ENCODE measurements around the gene TDRD6. TPM values are rescaled to one million over a fixed set of nuclear protein-coding genes. Genes with fewer than 3 reads are reported as not detected.

Gene TDRD6
- total and polyA plus RNA-seq, 4 donors: 0.44 to 3.8 (median 2.3) TPM

- no peak for DNase-seq (ENCODE audit: low read depth in 4 of 6, low spot score in 6 of 6)
- Histone ChIP-seq H3K36me3 (ENCODE audit: control insufficient read depth, insufficient read depth, low read length) (no peaks in the 10 kb centered on the region), H3K4me3 (ENCODE audit: low read depth, low read length) (no peak overlapping the region), H3K4me1 (ENCODE audit: control insufficient read depth, insufficient read depth, low read length) (no peaks in the 10 kb centered on the region), H3K27me3 (ENCODE audit: control insufficient read depth, insufficient read depth, low read length) (no peaks in the 10 kb centered on the region), H3K27ac (ENCODE audit: low read depth, low read length) (no peak overlapping the region), H3K9me3 (ENCODE audit: control insufficient read depth, insufficient read depth, low read length) (no peaks in the 10 kb centered on the region)
- WGBS (ENCODE audit: insufficient coverage): 100% methylated on average over 2 of the region's 5 CpGs
Measured at GRCh38 chr6:46748940-46749503, 61.3 kb downstream of the TDRD6 start.

DNA sequence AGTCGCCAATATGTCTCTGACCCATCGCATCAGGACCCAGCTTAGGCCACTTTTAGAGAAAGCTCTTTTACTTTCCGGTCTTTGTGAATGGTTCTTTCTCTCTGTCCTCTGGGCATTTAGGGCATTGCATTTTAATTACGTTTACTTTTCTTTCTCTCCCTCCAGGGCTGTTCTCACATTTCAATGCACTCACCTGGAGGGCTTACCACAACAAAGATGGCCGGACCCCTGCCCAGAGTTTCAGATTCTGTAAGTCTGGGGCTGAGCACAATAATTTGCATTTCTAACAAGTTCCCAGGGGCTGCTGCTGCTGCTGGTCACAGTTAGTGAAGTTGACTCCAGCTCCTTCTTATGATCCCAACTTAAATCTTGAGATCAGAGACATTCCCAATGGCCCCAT, 62.0 kb downstream of the TDRD6 start:
- Histone ChIP-seq H3K4me1 (ENCODE audit: control insufficient read depth, insufficient read depth, low read length) (no peaks in the 10 kb centered on the region), H3K27me3 (ENCODE audit: control insufficient read depth, insufficient read depth, low read length) (no peaks in the 10 kb centered on the region), H3K4me3 (ENCODE audit: low read depth, low read length) (no peak overlapping the region), H3K27ac (ENCODE audit: low read depth, low read length) (no peak overlapping the region), H3K36me3 (ENCODE audit: control insufficient read depth, insufficient read depth, low read length) (no peaks in the 10 kb centered on the region), H3K9me3 (ENCODE audit: control insufficient read depth, insufficient read depth, low read length) (peaks cover 1% of the 10 kb centered on the region)
- WGBS (ENCODE audit: insufficient coverage): 62% methylated on average over 5 of the region's 5 CpGs
- no peak for DNase-seq (ENCODE audit: low read depth in 4 of 6, low spot score in 6 of 6)

GRCh38 chr6:46751658-46752057, 64.0 kb downstream of the TDRD6 start:
- DNase-seq (ENCODE audit: low read depth in 4 of 6, low spot score in 6 of 6): no peak
- Histone ChIP-seq H3K36me3 (ENCODE audit: control insufficient read depth, insufficient read depth, low read length) (no peaks in the 10 kb centered on the region), H3K9me3 (ENCODE audit: control insufficient read depth, insufficient read depth, low read length) (peaks cover 1% of the 10 kb centered on the region), H3K27me3 (ENCODE audit: control insufficient read depth, insufficient read depth, low read length) (no peaks in the 10 kb centered on the region), H3K4me1 (ENCODE audit: control insufficient read depth, insufficient read depth, low read length) (no peaks in the 10 kb centered on the region), H3K27ac (ENCODE audit: low read depth, low read length) (no peak overlapping the region), H3K4me3 (ENCODE audit: low read depth, low read length) (no peak overlapping the region)
- WGBS (ENCODE audit: insufficient coverage): no CpG with 5 or more reads among the region's 3 CpGs

Other genes with a start within 250 kb of the TDRD6 start
- gene RCAN2, start 196.4 kb upstream of the TDRD6 start, total RNA-seq: 10 to 100 TPM; 16.4 to 57.5 TPM
- gene RCAN2, start 196.4 kb upstream of the TDRD6 start, polyA plus RNA-seq (ENCODE audit: insufficient read length in 2 of 2): 10 to 100 TPM; 63.1 to 80.3 TPM
- 10 to 100 TPM in 1 of 2 donors, 1 to 10 TPM in 1; 8.6 to 10.8 TPM for gene CYP39A1, start 35.1 kb upstream of the TDRD6 start, total RNA-seq
- 1 to 10 TPM; 2.2 to 2.4 TPM for gene CYP39A1, start 35.1 kb upstream of the TDRD6 start, polyA plus RNA-seq (ENCODE audit: insufficient read length in 2 of 2)
- 10 to 100 TPM; 43.5 to 44.6 TPM for gene SLC25A27, start 34.9 kb upstream of the TDRD6 start, total RNA-seq
- gene SLC25A27, start 34.9 kb upstream of the TDRD6 start, polyA plus RNA-seq (ENCODE audit: insufficient read length in 2 of 2): 10 to 100 TPM; 65.1 to 69.5 TPM
- gene PLA2G7, start 47.5 kb downstream of the TDRD6 start, total RNA-seq: 10 to 100 TPM in 1 of 2 donors, 1 to 10 TPM in 1; 5.4 to 10.9 TPM
- gene PLA2G7, start 47.5 kb downstream of the TDRD6 start, polyA plus RNA-seq (ENCODE audit: insufficient read length in 2 of 2): 1 to 10 TPM; 7.7 to 9.0 TPM
- 1 to 10 TPM in 1 of 2 donors, under 1 TPM in 1; 0.69 to 3.5 TPM for gene ANKRD66, start 59.0 kb downstream of the TDRD6 start, total RNA-seq
- gene ANKRD66, start 59.0 kb downstream of the TDRD6 start, polyA plus RNA-seq (ENCODE audit: insufficient read length in 2 of 2): 1 to 10 TPM; 1.9 to 3.2 TPM
- under 1 TPM in 1 of 2 donors, not detected in 1; 0.06 TPM for gene MEP1A, start 105.5 kb downstream of the TDRD6 start, total RNA-seq
- under 1 TPM; 0.08 to 0.09 TPM for gene MEP1A, start 105.5 kb downstream of the TDRD6 start, polyA plus RNA-seq (ENCODE audit: insufficient read length in 2 of 2)
- gene ADGRF5, start 234.1 kb downstream of the TDRD6 start, total RNA-seq: 10 to 100 TPM; 15.5 to 28.2 TPM
- gene ADGRF5, start 234.1 kb downstream of the TDRD6 start, polyA plus RNA-seq (ENCODE audit: insufficient read length in 2 of 2): 10 to 100 TPM in 1 of 2 donors, 1 to 10 TPM in 1; 8.7 to 11.7 TPM